ENCODE data around the gene OR5AU1.

Gene OR5AU1

GRCh38 chr14:21108791-21109190 is 47.1 kb downstream of the OR5AU1 start:
- TF ChIP-seq CTCF (IDR thresholded peaks at IDR 0.05; ENCODE audit: low read depth, low read length): no peak
- no peak overlapping the region for H3K4me3 ChIP-seq (replicated peaks in 1 of 2; ENCODE audit: low read depth in 2 of 2, low read length in 2 of 2)
- no peak for DNase-seq (ENCODE audit: low read depth in 2 of 2)

DNA sequence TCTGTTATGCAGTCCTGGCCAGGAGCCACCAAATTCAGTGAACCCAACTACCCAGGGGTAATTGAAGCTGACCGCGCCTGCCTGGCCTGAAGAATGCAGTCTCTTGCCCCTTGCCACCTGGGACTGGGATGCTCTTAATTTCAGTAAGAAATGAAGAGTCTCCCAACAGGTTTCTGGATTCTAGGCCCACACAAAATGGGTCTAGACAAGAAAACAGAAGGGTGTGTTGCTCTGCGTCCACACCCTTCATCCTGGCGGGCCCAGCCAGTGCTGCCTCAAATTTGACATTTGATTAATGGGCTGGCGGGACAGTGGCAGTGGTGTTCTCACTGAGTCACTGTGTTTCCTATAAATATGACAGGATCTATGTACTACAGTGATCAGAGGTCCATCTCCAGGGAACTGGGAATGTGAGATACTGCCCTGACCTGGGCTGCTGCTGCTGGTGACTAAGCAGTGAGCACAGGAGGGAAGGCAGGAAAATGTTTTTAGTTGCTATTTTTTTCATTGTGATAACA is 48.5 kb downstream of the OR5AU1 start:
- no peak for TF ChIP-seq CTCF (IDR thresholded peaks at IDR 0.05; ENCODE audit: low read depth, low read length)
- no peak overlapping the region for H3K4me3 ChIP-seq (replicated peaks in 1 of 2; ENCODE audit: low read depth in 2 of 2, low read length in 2 of 2)
- DNase-seq (ENCODE audit: low read depth in 2 of 2): peak in 1 of 2 donors; percentile 60

GRCh38 chr14:21106498-21107282 is 49.2 kb downstream of the OR5AU1 start:
- TF ChIP-seq CTCF (IDR thresholded peaks at IDR 0.05; ENCODE audit: low read depth, low read length): peak; percentile 89
- peak overlapping the region in 1 of 2 donors; percentile 13 for H3K4me3 ChIP-seq (replicated peaks in 1 of 2; ENCODE audit: low read depth in 2 of 2, low read length in 2 of 2)
- peak; percentile 83 to 85 for DNase-seq (ENCODE audit: low read depth in 2 of 2)

- DNase-seq (ENCODE audit: low read depth in 2 of 2): peak; percentile 66 to 89
- TF ChIP-seq CTCF (IDR thresholded peaks at IDR 0.05; ENCODE audit: low read depth, low read length): no peak
- peak overlapping the region in 1 of 2 donors; percentile 13 for H3K4me3 ChIP-seq (replicated peaks in 1 of 2; ENCODE audit: low read depth in 2 of 2, low read length in 2 of 2)
These were observed 49.7 kb downstream of the OR5AU1 start for GRCh38 chr14:21106176-21106497.

DNA sequence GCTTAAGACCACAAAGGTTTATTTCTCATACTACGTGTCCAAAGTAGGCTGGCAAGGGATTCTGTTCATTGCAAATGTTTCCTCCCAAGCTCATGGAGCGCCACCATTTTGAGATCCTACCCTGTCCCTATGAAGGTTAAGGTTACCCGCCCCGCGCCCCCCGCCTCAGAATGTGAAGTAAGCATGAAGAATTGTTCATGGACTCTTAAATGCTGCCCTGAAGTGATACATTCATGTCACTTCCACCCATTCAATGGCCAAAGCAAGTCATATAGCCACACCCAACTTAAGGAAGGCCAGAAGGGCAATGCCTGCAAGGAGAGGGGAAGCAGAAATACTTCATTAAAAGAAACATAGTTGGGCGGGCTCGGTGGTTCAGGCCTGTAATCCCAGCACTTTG is 50.8 kb downstream of the OR5AU1 start:
- no peak for DNase-seq (ENCODE audit: low read depth in 2 of 2)
- TF ChIP-seq CTCF (IDR thresholded peaks at IDR 0.05; ENCODE audit: low read depth, low read length): no peak
- H3K4me3 ChIP-seq (replicated peaks in 1 of 2; ENCODE audit: low read depth in 2 of 2, low read length in 2 of 2): no peak overlapping the region
